AG09309 (cell line): ENCODE results near the gene ANP32A.

Experiments
- DNase-seq: peaks from one replicate; pipeline ENCODE4 v3.0.0-alpha.2; 2010; ENCODE audit warnings: low read depth
- H3K4me3 ChIP-seq: 2 replicates; pipeline ENCODE4 v1.5.1; 2011; ENCODE audit warnings: mild to moderate bottlenecking, low read depth, low read length, moderate library complexity; ENCODE audit not compliant: control insufficient read depth
- TF ChIP-seq, protein P1 (sequence below): IDR thresholded peaks from 2 replicates; pipeline ENCODE4 v1.5.1; 2011; ENCODE audit warnings: mild to moderate bottlenecking, low read depth, low read length, inconsistent platforms; ENCODE audit not compliant: insufficient read depth, control insufficient read depth; ENCODE audit errors: missing control alignments

Gene ANP32A

DNA sequence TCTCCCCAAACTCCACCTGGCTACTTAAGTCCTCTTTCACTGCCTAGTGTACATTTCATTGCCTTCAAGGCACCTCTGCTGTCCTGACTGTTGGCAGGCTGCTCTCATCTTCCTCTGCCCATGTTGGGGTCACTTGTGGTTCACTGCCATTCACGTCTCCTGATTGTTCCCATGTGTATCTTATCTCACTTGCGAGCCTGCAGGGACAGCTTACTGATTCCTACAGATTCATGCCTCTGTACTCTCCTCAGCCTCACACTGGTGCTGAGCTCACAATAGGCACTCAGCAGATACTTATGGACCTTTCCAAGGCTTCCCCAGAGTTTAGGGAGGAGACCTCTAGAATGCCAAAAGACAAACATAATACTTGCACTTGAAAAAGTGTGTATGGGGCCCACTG, 28.8 kb upstream of the ANP32A start:
- DNase-seq = no peak
- TF ChIP-seq, protein P1, sequence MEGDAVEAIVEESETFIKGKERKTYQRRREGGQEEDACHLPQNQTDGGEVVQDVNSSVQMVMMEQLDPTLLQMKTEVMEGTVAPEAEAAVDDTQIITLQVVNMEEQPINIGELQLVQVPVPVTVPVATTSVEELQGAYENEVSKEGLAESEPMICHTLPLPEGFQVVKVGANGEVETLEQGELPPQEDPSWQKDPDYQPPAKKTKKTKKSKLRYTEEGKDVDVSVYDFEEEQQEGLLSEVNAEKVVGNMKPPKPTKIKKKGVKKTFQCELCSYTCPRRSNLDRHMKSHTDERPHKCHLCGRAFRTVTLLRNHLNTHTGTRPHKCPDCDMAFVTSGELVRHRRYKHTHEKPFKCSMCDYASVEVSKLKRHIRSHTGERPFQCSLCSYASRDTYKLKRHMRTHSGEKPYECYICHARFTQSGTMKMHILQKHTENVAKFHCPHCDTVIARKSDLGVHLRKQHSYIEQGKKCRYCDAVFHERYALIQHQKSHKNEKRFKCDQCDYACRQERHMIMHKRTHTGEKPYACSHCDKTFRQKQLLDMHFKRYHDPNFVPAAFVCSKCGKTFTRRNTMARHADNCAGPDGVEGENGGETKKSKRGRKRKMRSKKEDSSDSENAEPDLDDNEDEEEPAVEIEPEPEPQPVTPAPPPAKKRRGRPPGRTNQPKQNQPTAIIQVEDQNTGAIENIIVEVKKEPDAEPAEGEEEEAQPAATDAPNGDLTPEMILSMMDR = no peak
- H3K4me3 ChIP-seq = no peak overlapping the region

DNA sequence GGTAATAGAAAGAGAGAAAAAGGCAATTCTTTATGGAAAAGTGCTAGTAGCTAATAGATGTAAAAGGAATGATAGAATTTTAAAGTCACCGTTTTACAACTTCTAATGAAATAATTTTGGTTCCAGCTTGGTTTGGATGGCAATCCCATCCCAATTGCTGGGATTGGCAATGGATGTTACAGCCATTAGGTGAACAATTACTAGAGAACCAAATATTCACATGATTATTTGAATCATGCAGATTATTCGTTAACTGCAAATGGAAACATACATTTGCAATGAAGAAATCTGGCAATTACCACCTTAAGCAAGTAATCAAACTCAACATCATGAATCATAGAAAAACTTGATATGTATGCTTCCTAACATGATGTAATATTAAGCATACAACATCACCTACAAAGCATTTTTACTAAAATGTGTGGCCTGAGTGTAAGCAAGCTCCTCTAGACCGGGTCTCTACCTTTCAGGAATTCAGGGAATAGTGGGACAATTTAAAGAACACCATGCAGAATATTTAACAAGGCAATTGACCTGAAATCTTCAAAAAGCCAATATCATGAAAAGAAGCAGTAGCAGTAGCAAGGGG, 26.2 kb upstream of the ANP32A start:
- DNase-seq = no peak
- H3K4me3 ChIP-seq = no peak overlapping the region
- TF ChIP-seq, protein P1 = no peak

DNA sequence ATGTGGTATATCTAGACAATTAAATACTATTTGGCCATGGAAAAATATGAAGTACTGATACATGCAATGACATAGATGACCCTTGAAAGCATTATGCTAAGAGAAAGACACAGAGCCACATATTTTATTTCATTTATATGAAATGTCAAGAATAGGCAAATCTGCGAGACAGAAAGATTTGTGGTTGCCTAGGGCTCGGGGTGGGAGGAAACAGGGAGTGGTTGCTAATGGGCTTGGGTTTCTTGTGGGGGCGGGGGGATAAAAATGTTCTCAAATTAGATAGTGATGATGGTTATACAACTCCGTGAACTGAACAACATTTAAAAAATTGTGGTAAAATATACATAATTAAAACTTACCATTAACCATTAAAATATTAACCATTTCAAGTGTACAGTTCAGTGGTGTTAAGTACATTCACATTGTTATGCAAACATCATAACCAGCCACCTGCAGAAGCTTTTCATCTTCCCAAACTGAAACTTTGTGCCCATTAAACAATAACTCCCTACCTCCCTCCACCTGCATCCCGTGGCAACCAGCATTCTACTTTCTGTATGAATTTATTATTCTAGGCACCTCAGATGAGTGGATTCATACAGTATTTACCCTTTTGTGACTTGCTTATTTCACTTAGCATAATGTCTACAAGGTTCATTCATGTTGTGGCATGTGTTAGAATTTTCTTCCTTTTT, 24.3 kb upstream of the ANP32A start:
- TF ChIP-seq, protein P1 = no peak
- no peak overlapping the region for H3K4me3 ChIP-seq
- DNase-seq = no peak

DNA sequence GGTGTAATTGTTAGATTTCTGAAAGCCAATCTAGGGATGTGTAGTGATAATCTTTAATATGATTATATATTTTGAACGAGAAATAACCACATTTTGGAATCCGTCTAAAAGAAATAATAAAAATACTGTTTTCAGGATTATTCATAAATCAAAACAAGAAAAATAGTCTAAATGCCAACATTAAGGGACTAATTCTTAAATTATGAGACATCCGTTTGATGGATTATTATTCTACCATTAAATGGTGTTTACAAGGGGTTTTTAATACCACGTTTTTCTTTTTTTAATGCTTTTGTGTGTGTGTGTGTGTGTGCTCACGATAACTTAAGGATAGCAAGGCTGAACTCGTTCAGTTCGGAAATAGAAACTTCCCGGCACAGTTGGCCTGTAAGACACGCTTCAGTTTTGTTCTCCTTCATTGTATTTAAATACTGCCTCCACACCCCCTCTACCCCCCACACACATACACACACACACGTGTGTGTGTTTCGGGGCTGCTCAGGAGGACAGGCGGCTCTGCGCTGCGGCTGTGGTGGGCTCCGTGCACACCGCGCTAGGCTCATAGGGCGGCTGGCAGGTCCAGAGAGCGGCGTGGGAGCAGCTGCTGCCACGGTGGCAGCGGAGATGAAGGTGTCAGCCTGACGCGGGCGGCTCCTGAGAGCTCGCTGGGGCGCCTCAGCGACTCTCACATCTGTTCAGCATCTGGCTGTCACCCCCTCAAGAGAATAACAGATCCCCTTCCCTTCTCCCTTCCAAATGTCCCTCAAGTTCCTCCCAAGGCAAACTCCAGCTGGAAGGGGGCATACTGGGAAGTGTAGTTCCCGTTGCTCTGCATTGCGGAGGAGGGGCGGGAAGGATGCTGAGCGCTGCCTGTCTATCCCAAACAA, 23.0 kb upstream of the ANP32A start:
- no peak for DNase-seq
- peak overlapping the region; percentile 6 for H3K4me3 ChIP-seq

DNA sequence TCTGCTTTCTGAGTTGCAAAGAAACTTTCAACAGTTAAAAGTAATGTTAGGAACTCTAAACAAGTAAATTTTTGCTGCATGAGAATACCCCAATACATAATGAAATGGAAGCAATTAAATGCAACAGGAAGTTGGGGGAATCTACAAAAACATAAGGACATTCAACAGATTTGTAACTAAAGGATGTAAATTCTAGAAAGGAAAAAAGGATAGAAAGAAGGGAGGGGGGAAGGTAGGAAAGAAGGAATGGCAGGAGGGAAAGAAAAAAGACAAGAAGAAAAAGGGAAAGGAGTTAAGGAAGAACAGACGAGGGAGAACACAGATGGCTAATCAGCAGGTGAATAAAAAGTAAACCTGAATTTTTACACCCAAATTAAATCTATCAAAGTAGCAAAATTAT, 22.3 kb upstream of the ANP32A start:
- TF ChIP-seq, protein P1 = no peak
- no peak for DNase-seq
- H3K4me3 ChIP-seq = no peak overlapping the region

More for the DNA sequence above, 23.0 kb upstream of the ANP32A start:
- TF ChIP-seq, protein P1 = no peak

DNA sequence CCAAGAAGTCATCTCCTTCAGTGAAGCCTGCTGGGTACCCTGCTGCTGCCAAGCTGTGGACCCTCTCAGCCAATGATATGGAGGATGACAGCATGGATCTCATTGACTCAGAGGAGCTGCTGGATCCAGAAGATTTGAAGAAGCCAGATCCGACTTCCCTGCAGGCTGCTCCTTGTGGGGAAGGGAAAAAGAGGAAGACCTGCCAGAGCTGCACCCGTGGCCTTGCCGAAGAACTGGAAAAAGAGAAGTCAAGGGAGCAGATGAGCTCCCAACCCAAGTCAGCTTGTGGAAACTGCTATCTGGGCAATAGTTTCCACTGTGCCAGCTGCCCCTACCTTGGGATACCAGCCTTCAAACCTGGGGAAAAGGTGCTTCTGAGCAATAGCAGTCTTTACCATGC, 13.7 kb upstream of the ANP32A start:
- DNase-seq = no peak
- TF ChIP-seq, protein P1 = no peak
- H3K4me3 ChIP-seq = no peak overlapping the region
